ENCODE measurements around the gene VOPP1.
A peak's percentile ranks its signal among the peaks of the same experiment; 100 is the strongest.

VOPP1 gene

DNA sequence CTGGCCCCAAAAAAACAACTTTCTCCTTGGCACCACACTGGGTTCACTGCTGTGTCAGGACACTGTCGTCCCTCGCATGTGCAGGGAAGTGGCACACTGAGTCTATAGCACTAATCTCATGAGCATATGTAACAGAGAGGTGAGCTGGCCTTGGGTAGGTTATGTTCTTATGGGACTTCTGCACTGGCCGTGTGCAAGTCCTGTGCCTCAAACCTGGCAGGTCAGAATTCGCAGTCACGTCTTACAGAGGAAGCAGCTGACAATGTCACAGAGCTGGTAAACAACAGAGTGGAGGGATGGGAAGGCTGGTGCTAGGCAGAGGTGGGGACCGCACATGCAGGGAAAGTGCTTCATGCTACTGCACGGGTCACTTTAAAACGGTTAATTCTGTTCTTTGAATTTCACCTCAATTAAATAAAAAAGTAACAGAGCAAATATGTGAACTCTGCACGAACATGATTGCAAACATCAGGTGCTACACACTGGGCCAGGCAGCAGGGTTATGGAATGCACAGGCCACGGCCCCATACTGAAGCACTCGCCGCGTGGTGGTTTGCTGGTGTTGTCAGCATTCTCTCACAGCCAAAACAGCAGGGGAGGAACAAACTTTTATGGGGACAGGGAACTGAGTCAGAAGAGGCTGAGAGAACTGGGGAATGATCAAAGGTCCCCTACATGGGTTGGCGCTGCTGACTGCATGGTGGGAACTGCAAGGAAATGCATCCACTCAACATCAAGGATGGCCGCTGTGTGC, 54.2 kb downstream of the VOPP1 start:
- Histone ChIP-seq H3K4me1 (ENCODE audit: control insufficient read depth, low read length) (peaks cover 27% of the 10 kb centered on the region), H3K27ac (ENCODE audit: low read depth, low read length) (no peak overlapping the region), H3K9me2 (replicated peaks; ENCODE audit: control insufficient read depth, low read length) (no peaks in the 10 kb centered on the region), H3K9me3 (ENCODE audit: control insufficient read depth, insufficient read depth, low read length) (no peaks in the 10 kb centered on the region), H3F3A (ENCODE audit: control insufficient read depth, insufficient read depth) (no peaks in the 10 kb centered on the region), H3K79me2 (ENCODE audit: control insufficient read depth, low read length) (peaks cover 27% of the 10 kb centered on the region), H3K27me3 (ENCODE audit: control insufficient read depth, low read length) (no peaks in the 10 kb centered on the region), H4K20me1 (ENCODE audit: control insufficient read depth, insufficient read depth, low read depth, low read length) (peaks cover 10% of the 10 kb centered on the region; the same call in 1 of the 2 replicates), H3K36me3 (ENCODE audit: control insufficient read depth, low read length) (peaks cover 49% of the 10 kb centered on the region), H3K4me3 (ENCODE audit: low read length) (no peak overlapping the region), H3K4me2 (ENCODE audit: low read length) (no peak overlapping the region)
- TF ChIP-seq, protein P1, sequence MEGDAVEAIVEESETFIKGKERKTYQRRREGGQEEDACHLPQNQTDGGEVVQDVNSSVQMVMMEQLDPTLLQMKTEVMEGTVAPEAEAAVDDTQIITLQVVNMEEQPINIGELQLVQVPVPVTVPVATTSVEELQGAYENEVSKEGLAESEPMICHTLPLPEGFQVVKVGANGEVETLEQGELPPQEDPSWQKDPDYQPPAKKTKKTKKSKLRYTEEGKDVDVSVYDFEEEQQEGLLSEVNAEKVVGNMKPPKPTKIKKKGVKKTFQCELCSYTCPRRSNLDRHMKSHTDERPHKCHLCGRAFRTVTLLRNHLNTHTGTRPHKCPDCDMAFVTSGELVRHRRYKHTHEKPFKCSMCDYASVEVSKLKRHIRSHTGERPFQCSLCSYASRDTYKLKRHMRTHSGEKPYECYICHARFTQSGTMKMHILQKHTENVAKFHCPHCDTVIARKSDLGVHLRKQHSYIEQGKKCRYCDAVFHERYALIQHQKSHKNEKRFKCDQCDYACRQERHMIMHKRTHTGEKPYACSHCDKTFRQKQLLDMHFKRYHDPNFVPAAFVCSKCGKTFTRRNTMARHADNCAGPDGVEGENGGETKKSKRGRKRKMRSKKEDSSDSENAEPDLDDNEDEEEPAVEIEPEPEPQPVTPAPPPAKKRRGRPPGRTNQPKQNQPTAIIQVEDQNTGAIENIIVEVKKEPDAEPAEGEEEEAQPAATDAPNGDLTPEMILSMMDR (IDR thresholded peaks at IDR 0.05; ENCODE audit: low read depth, low read length, poor library complexity, severe bottlenecking): no peak
- no peak for TF ChIP-seq EZH2phosphoT487 (IDR thresholded peaks at IDR 0.05; ENCODE audit: borderline replicate concordance, low read length)

DNA sequence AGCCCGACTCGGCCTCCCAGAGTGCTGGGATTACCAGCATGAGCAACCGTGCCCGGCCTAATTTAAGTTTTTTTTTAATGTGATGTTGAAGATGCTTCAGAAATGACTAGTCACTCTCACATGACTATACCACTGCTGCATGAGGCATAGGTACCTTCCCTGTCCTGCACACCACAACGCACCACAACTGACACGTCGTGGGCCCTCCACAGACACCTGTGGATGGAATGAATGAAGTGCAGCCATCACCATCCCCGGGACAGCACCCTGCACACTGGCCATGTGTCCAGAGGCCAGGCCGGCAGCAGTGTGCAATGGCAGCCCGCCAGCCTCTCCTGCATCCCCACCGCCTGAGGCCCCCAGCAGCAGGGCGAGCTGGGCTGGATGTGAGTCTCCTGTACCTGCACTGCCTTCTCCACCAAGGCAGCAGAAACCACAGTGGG, 55.1 kb downstream of the VOPP1 start:
- H4K20me1 ChIP-seq (ENCODE audit: control insufficient read depth, insufficient read depth, low read depth, low read length): peaks cover 10% of the 10 kb centered on the region; the same call in 1 of the 2 replicates
- peaks cover 18% of the 10 kb centered on the region for H3K79me2 ChIP-seq (ENCODE audit: control insufficient read depth, low read length)
- no peak for TF ChIP-seq EZH2phosphoT487 (IDR thresholded peaks at IDR 0.05; ENCODE audit: borderline replicate concordance, low read length)
- TF ChIP-seq, protein P1 (IDR thresholded peaks at IDR 0.05; ENCODE audit: low read depth, low read length, poor library complexity, severe bottlenecking): no peak

DNA sequence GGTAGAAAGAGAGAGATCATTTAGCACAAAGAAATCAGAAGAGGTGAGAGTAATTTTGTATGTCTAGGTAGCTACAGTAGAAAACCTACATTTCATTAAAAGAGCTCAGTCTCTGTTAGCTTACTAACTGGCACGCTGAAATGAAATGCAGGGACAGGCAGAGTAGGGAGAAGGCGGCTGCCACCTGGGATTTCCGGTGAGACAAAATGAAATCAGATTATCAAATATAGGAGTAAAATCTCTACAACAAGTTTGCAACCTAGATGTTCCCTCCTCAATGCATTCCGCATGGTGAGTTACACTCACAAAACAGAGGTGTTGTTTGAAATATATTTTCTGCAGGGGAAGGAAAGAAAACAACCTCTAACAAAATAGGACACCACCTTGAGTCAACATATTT, 55.9 kb downstream of the VOPP1 start:
- no peaks in the 10 kb centered on the region for H3K9me2 ChIP-seq (replicated peaks; ENCODE audit: control insufficient read depth, low read length)
- H3K9me3 ChIP-seq (ENCODE audit: control insufficient read depth, insufficient read depth, low read length): no peaks in the 10 kb centered on the region
- H3K4me3 ChIP-seq (ENCODE audit: low read length): peak overlapping the region; percentile 2; the same call in 1 of the 2 replicates
- no peak for TF ChIP-seq EZH2phosphoT487 (IDR thresholded peaks at IDR 0.05; ENCODE audit: borderline replicate concordance, low read length)
- TF ChIP-seq, protein P1 (IDR thresholded peaks at IDR 0.05; ENCODE audit: low read depth, low read length, poor library complexity, severe bottlenecking): no peak
- no peak overlapping the region for H3K27ac ChIP-seq (ENCODE audit: low read depth, low read length)
- H3K27me3 ChIP-seq (ENCODE audit: control insufficient read depth, low read length): no peaks in the 10 kb centered on the region
- H4K20me1 ChIP-seq (ENCODE audit: control insufficient read depth, insufficient read depth, low read depth, low read length): peaks cover 10% of the 10 kb centered on the region; the same call in 1 of the 2 replicates
- H3K79me2 ChIP-seq (ENCODE audit: control insufficient read depth, low read length): peaks cover 10% of the 10 kb centered on the region
- peak overlapping the region; percentile 38 for H3K4me2 ChIP-seq (ENCODE audit: low read length)
- H3K36me3 ChIP-seq (ENCODE audit: control insufficient read depth, low read length): peaks cover 54% of the 10 kb centered on the region
- H3K4me1 ChIP-seq (ENCODE audit: control insufficient read depth, low read length): peaks cover 22% of the 10 kb centered on the region
- no peaks in the 10 kb centered on the region for H3F3A ChIP-seq (ENCODE audit: control insufficient read depth, insufficient read depth)

More for the DNA sequence above, 55.1 kb downstream of the VOPP1 start:
- H3F3A ChIP-seq (ENCODE audit: control insufficient read depth, insufficient read depth): no peaks in the 10 kb centered on the region
- H3K27ac ChIP-seq (ENCODE audit: low read depth, low read length): no peak overlapping the region
- H3K4me1 ChIP-seq (ENCODE audit: control insufficient read depth, low read length): peaks cover 27% of the 10 kb centered on the region
- H3K27me3 ChIP-seq (ENCODE audit: control insufficient read depth, low read length): no peaks in the 10 kb centered on the region
- H3K4me2 ChIP-seq (ENCODE audit: low read length): no peak overlapping the region
- H3K9me2 ChIP-seq (replicated peaks; ENCODE audit: control insufficient read depth, low read length): no peaks in the 10 kb centered on the region
- no peak overlapping the region for H3K4me3 ChIP-seq (ENCODE audit: low read length)
- no peaks in the 10 kb centered on the region for H3K9me3 ChIP-seq (ENCODE audit: control insufficient read depth, insufficient read depth, low read length)
- H3K36me3 ChIP-seq (ENCODE audit: control insufficient read depth, low read length): peaks cover 49% of the 10 kb centered on the region

All from DOHH2 (cell line).